Gastroesophageal sphincter (tissue), 4 donors: ENCODE measurements around the gene DDX6. TPM values are rescaled to one million over a fixed set of nuclear protein-coding genes. Genes with fewer than 3 reads are reported as not detected.

Experiments used
- ATAC-seq: fragments of 150-250 bp; one replicate; pipeline ENCODE4 v1.9.1; 2016; ENCODE audit warnings: mild to moderate bottlenecking, moderate library complexity
- H3K27ac ChIP-seq, 4 donors: fragments of 200-600 bp; sonication (generic) in 3 of 4; 1 replicate in 3 of 4; 2 replicates in 1 of 4; pipeline ENCODE4 v1.5.1; 2016 to 2019
- H3K27me3 ChIP-seq: fragments of 200-600 bp; sonication (generic); one replicate; pipeline ENCODE4 v1.5.1; 2019
- H3K36me3 ChIP-seq, 2 donors: fragments of 200-600 bp; sonication (generic); one replicate each; pipeline ENCODE4 v1.5.1; 2019; ENCODE audit warnings: control low read depth in 1 of 2
- H3K4me1 ChIP-seq, 3 donors: fragments of 200-600 bp; sonication (generic); 1 replicate in 2 of 3; 2 replicates in 1 of 3; pipeline ENCODE4 v1.5.1; 2016 to 2019; ENCODE audit warnings: control low read depth in 2 of 3
- H3K4me3 ChIP-seq, 2 donors: fragments of 200-600 bp; sonication (generic); one replicate each; pipeline ENCODE4 v1.5.1; 2019; ENCODE audit warnings: mild to moderate bottlenecking in 1 of 2, moderate library complexity in 1 of 2
- H3K9me3 ChIP-seq, 3 donors: fragments of 200-600 bp; sonication (generic); one replicate each; pipeline ENCODE4 v1.5.1; 2017 to 2019; ENCODE audit warnings: control low read depth in 2 of 3
- EP300 ChIP-seq: sonication (generic); formaldehyde crosslinking; IDR thresholded peaks from one replicate; pipeline ENCODE4 v1.6.1; 2017; ENCODE audit warnings: antibody characterized with exemption, mild to moderate bottlenecking
- POLR2A ChIP-seq, 2 donors: fragments of 450-650 bp; IDR thresholded peaks; one replicate each; pipeline ENCODE4 v1.6.1; 2017; ENCODE audit warnings: antibody characterized with exemption in 2 of 2, mild to moderate bottlenecking in 2 of 2, moderate library complexity in 1 of 2
- POLR2AphosphoS5 ChIP-seq: sonication (generic); formaldehyde crosslinking; IDR thresholded peaks from one replicate; pipeline ENCODE4 v1.6.1; 2017; ENCODE audit warnings: antibody characterized with exemption
- WGBS, 2 donors: methylation state at CpG; one replicate each; pipeline ENCODE4 v1.1.5; 2018; ENCODE audit warnings: low coverage in 1 of 2; 5-methylcytosine and 5-hydroxymethylcytosine counted together
- total RNA-seq, 4 donors: library from RNA; depleted of rRNA; stranded (reverse); fragments of >200 nt; gene quantifications; one replicate each; pipeline ENCODE4 v1.1.0, GENCODE V29; 2016
- TF ChIP-seq, protein P1 (sequence below), 4 experiments: fragments of 200-600 bp in 2 of 4; fragments of 450-650 bp in 2 of 4; sonication (generic) in 1 of 4; IDR thresholded peaks; one replicate each; pipeline ENCODE4 v1.5.1; 2017 to 2019; ENCODE audit warnings: antibody characterized with exemption in 4 of 4, mild to moderate bottlenecking in 2 of 4, moderate library complexity in 2 of 4

Gene DDX6
- total RNA-seq, 4 donors from 2014 or later = 111 to 163 (median 116) TPM

DNA sequence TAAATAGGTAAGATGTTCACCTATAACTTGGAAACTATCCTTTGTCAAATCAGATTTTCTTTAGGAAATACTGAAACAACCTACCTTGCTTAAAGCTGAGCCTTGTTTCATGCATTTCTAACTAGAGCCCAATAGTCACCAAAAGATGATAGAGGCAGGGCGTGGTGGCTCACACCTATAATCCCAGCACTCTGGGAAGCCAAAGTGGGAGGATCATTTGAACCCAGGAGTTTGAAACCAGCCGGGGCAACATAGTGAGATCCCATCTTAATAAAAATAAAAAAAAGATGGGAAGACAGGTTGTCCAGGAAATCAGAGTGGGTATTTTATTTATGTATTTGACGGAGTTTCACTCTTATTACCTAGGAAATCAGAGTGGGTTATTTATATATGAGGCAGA is 38.3 kb downstream of the DDX6 start:
- Histone ChIP-seq H3K27ac (no peak overlapping the region), H3K4me3 (no peak overlapping the region), H3K4me1 (peaks cover 0 to 19% (median 0%) of the 10 kb centered on the region in 3 donors), H3K36me3 (peaks cover 21 to 84% of the 10 kb centered on the region in 2 donors), H3K9me3 (no peaks in the 10 kb centered on the region), H3K27me3 (no peaks in the 10 kb centered on the region)
- no peak for TF ChIP-seq EP300
- TF ChIP-seq POLR2AphosphoS5 = no peak
- no peak for TF ChIP-seq POLR2A (IDR thresholded peaks at IDR 0.05)
- TF ChIP-seq, protein P1, sequence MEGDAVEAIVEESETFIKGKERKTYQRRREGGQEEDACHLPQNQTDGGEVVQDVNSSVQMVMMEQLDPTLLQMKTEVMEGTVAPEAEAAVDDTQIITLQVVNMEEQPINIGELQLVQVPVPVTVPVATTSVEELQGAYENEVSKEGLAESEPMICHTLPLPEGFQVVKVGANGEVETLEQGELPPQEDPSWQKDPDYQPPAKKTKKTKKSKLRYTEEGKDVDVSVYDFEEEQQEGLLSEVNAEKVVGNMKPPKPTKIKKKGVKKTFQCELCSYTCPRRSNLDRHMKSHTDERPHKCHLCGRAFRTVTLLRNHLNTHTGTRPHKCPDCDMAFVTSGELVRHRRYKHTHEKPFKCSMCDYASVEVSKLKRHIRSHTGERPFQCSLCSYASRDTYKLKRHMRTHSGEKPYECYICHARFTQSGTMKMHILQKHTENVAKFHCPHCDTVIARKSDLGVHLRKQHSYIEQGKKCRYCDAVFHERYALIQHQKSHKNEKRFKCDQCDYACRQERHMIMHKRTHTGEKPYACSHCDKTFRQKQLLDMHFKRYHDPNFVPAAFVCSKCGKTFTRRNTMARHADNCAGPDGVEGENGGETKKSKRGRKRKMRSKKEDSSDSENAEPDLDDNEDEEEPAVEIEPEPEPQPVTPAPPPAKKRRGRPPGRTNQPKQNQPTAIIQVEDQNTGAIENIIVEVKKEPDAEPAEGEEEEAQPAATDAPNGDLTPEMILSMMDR (IDR thresholded peaks at IDR 0.05) = no peak
- 83 to 85% methylated on average over 3 of the region's 3 CpGs for WGBS, 2 donors
- ATAC-seq = no peak

DNA sequence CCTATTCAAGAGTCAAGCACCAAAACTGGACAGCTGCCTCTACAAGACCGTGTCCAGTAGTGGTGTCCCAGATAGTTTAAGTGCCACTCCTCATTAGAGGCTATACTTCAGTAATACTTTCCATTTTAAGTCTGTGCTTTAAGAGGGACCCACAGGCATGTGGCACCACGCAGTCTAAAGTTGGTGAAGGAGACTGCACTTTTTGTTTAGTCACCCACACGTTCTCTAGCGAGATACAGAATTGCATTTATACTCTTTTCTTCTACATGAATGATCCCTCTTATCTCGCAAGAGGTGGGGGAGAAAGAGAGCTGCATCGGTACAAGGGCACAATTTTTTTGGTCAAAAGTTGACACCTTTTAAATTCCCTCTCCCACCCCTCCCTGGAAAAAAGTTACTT is 41.5 kb downstream of the DDX6 start:
- Histone ChIP-seq H3K4me3 (no peak overlapping the region), H3K27ac (no peak overlapping the region), H3K36me3 (peaks cover 13 to 58% of the 10 kb centered on the region in 2 donors), H3K9me3 (no peaks in the 10 kb centered on the region), H3K4me1 (peaks cover 0 to 22% (median 0%) of the 10 kb centered on the region in 3 donors), H3K27me3 (no peaks in the 10 kb centered on the region)
- no peak for ATAC-seq
- 61% methylated on average over 3 to 6 of the region's 6 CpGs for WGBS, 2 donors
- TF ChIP-seq POLR2A (IDR thresholded peaks at IDR 0.05) (no peak), POLR2AphosphoS5 (no peak), EP300 (no peak)
- TF ChIP-seq, protein P1 (IDR thresholded peaks at IDR 0.05) = no peak

DNA sequence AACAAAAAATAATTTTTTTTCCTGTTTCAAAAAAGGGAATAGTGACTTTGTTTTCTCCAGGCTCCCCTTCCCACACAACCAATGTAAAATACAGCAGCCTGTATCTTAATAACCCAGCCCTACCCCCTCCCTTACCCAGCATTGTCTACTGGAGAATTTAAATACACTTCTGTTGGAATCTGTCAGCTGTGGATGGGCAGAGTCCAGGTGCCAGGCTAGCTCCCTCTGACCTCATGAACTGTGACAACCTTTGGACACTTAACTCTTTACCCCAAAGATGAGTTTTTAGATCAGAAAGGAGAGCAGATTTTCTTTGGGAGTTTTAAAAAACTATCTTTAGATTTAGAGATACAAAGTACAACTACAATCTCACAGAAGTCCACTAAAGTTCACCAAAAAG is 42.9 kb downstream of the DDX6 start:
- no peaks in the 10 kb centered on the region for H3K27me3 ChIP-seq
- ATAC-seq = no peak
- H3K4me1 ChIP-seq = peaks cover 0 to 22% (median 0%) of the 10 kb centered on the region in 3 donors
- peaks cover 11 to 44% of the 10 kb centered on the region in 2 donors for H3K36me3 ChIP-seq
- no peak overlapping the region for H3K27ac ChIP-seq
- no peaks in the 10 kb centered on the region for H3K9me3 ChIP-seq
- no peak overlapping the region for H3K4me3 ChIP-seq
- TF ChIP-seq POLR2A (IDR thresholded peaks at IDR 0.05) (no peak), POLR2AphosphoS5 (no peak), EP300 (no peak)
- TF ChIP-seq, protein P1 (IDR thresholded peaks at IDR 0.05) = no peak

DNA sequence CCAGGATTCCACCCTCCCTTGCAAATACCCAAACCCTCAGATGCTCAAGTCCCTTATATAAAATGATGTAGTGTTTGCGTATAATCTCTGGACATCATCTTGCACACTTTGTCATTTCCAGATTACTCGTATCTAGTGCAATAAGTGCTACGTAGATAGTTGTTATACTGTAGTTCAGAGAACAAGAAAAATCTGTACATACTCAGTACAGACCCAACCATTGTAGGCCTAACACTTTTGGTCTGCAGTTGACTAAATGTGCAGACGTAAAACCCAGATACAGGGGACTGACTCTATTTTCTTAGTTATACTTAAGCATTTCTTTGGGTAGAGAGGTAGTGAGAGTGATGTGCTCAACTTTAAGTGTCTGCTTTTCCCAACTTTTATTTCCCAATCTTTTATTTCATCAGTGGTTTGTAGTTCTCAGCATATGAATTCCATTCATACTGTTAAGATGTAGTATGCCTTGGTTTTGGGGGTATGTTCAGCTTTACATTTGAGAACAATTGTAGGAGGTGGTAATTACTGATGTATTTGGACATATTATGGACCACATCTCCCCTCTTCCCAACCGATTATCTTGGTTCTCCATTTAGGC is 43.9 kb downstream of the DDX6 start:
- 66 to 75% methylated on average over 4 to 5 of the region's 5 CpGs for WGBS, 2 donors
- H3K4me1 ChIP-seq = peaks cover 0 to 22% (median 0%) of the 10 kb centered on the region in 3 donors
- H3K27ac ChIP-seq = no peak overlapping the region
- no peaks in the 10 kb centered on the region for H3K27me3 ChIP-seq
- H3K4me3 ChIP-seq = no peak overlapping the region
- no peaks in the 10 kb centered on the region for H3K9me3 ChIP-seq
- peaks cover 8 to 34% of the 10 kb centered on the region in 2 donors for H3K36me3 ChIP-seq
- ATAC-seq = no peak
- TF ChIP-seq POLR2AphosphoS5 (no peak), EP300 (no peak), POLR2A (IDR thresholded peaks at IDR 0.05) (no peak)
- TF ChIP-seq, protein P1 (IDR thresholded peaks at IDR 0.05) = no peak

DNA sequence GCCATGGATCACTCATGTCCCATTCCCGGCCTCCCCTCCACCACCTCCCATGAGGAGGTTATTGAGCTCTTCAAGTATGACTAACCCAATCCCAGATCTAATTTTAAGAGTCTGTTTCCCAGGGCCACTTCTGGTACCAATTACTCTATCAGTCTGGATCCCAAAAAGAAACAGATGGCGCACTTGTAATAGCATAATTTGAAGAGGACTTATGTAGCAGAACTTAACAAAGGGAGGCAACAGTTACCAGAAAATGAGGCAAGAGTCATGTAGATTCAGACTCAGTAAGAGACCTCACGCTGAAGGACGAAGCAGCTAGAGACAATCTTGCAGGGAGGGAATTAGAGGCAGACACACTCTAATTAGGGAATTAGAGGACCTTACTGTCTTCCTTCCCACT is 46.9 kb downstream of the DDX6 start:
- no peak overlapping the region for H3K27ac ChIP-seq
- no peaks in the 10 kb centered on the region for H3K9me3 ChIP-seq
- H3K4me1 ChIP-seq = peaks cover 0 to 14% (median 0%) of the 10 kb centered on the region in 3 donors
- no peak for ATAC-seq
- WGBS, 2 donors = 91% methylated on average over 4 of the region's 4 CpGs
- H3K36me3 ChIP-seq = peaks cover 0 to 6% of the 10 kb centered on the region in 2 donors
- no peak overlapping the region for H3K4me3 ChIP-seq
- TF ChIP-seq POLR2A (IDR thresholded peaks at IDR 0.05) (no peak), EP300 (no peak), POLR2AphosphoS5 (no peak)
- TF ChIP-seq, protein P1 (IDR thresholded peaks at IDR 0.05) = no peak
- H3K27me3 ChIP-seq = no peaks in the 10 kb centered on the region
